IMR-90 (cell line): ENCODE results near the gene CYP4X1.

Experiments
- BHLHE40 ChIP-seq: fragments of 150-350 bp; IDR thresholded peaks from 2 replicates; pipeline ENCODE4 v1.6.1; 2016; ENCODE audit warnings: mild to moderate bottlenecking, low read depth, low read length
- CEBPB ChIP-seq: IDR thresholded peaks from 2 replicates; pipeline ENCODE4 v1.6.1; 2012; ENCODE audit warnings: low read depth, low read length, improper control_type of control experiment
- CTCF ChIP-seq: conservative IDR thresholded peaks from 2 replicates; pipeline ENCODE4 v1.5.1; 2012; ENCODE audit warnings: mild to moderate bottlenecking, low read depth, low read length, improper control_type of control experiment
- ELK1 ChIP-seq: fragments of 150-350 bp; IDR thresholded peaks from 2 replicates; pipeline ENCODE4 v1.6.1; 2016; ENCODE audit warnings: low read depth, mild to moderate bottlenecking, low read length, moderate library complexity, borderline replicate concordance
- MAFK ChIP-seq: IDR thresholded peaks from 2 replicates; pipeline ENCODE4 v1.6.1; 2012; ENCODE audit warnings: low read depth, low read length, improper control_type of control experiment
- POLR2A ChIP-seq: IDR thresholded peaks from 2 replicates; pipeline ENCODE4 v1.6.1; 2012; ENCODE audit warnings: mild to moderate bottlenecking, low read depth, low read length
- RAD21 ChIP-seq: IDR thresholded peaks from 2 replicates; pipeline ENCODE4 v1.6.1; 2012; ENCODE audit warnings: low read length, improper control_type of control experiment
- RFX5 ChIP-seq: IDR thresholded peaks from 2 replicates; pipeline ENCODE4 v1.8.0; 2012; ENCODE audit warnings: low read depth, mild to moderate bottlenecking, low read length, moderate library complexity
- USF2 ChIP-seq: fragments of 150-350 bp; IDR thresholded peaks from 2 replicates; pipeline ENCODE4 v1.6.1; 2017; ENCODE audit warnings: mild to moderate bottlenecking, antibody characterized with exemption, low read length, low read depth

- TF ChIP-seq CTCF (no peak), POLR2A (no peak), ELK1 (no peak), USF2 (no peak), RAD21 (no peak), CEBPB (no peak), BHLHE40 (no peak), MAFK (no peak), RFX5 (no peak)
These were observed 7.6 kb downstream of the CYP4X1 start for GRCh38 chr1:47031059-47031458.
